ENCODE measurements around the gene KATNAL2.

Gene KATNAL2

DNA sequence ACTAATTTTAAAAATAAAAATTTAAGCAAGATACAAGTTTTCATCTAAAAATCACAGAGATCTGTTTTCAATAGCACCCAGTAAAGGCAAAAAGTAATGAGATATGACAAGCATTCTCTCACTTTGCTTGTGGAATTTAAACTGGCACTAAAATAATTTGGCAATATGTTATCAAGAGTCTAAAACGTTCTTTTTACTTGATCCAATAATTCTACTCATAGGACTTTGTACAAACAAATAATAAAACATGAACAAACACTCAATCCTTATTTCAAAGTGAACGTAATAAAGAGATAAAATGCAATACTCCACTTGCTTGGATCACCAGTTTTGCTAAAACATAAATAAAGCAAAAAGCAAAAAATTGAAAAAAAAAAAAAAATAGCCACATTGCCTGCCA is 30.5 kb upstream of the KATNAL2 start:
- H3K4me3 ChIP-seq (ENCODE audit: low read depth, low read length) = no peak overlapping the region
- H3K9ac ChIP-seq = no peak overlapping the region
- H3K4me1 ChIP-seq = no peaks in the 10 kb centered on the region
- TF ChIP-seq, protein P1, sequence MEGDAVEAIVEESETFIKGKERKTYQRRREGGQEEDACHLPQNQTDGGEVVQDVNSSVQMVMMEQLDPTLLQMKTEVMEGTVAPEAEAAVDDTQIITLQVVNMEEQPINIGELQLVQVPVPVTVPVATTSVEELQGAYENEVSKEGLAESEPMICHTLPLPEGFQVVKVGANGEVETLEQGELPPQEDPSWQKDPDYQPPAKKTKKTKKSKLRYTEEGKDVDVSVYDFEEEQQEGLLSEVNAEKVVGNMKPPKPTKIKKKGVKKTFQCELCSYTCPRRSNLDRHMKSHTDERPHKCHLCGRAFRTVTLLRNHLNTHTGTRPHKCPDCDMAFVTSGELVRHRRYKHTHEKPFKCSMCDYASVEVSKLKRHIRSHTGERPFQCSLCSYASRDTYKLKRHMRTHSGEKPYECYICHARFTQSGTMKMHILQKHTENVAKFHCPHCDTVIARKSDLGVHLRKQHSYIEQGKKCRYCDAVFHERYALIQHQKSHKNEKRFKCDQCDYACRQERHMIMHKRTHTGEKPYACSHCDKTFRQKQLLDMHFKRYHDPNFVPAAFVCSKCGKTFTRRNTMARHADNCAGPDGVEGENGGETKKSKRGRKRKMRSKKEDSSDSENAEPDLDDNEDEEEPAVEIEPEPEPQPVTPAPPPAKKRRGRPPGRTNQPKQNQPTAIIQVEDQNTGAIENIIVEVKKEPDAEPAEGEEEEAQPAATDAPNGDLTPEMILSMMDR (IDR thresholded peaks at IDR 0.05) = no peak
- H3K9me3 ChIP-seq (ENCODE audit: control insufficient read depth, low read length) = no peaks in the 10 kb centered on the region
- peaks cover 24% of the 10 kb centered on the region for H3K79me2 ChIP-seq
- H3K4me2 ChIP-seq (ENCODE audit: low read length) = no peak overlapping the region
- no peak overlapping the region for H3K27ac ChIP-seq
- no peak overlapping the region for H2AFZ ChIP-seq
- peaks cover 4% of the 10 kb centered on the region for H3K36me3 ChIP-seq (ENCODE audit: control insufficient read depth, insufficient read depth, low read length)
- no peaks in the 10 kb centered on the region for H3K27me3 ChIP-seq (ENCODE audit: control insufficient read depth, insufficient read depth, low read length)

DNA sequence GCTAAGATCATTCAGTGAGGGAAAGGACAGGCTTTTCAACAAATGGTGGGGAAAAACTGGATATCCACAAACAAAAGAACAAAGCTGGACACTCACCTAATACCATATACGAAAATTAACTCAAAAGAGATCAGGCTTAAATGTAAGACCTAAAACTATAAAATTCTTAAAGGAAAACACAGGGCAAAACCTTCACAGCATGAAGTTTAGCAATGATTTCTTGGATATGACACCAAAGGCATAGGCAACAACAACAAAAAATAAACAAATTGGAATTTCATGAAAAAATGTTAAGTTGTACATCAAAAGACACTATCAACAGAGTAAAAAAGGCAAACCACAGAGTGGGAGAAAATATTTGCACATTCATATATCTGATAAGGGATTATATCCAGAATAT is 28.4 kb upstream of the KATNAL2 start:
- peaks cover 4% of the 10 kb centered on the region for H3K4me1 ChIP-seq
- H3K36me3 ChIP-seq (ENCODE audit: control insufficient read depth, insufficient read depth, low read length) = peaks cover 4% of the 10 kb centered on the region
- TF ChIP-seq, protein P1 (IDR thresholded peaks at IDR 0.05) = no peak
- no peaks in the 10 kb centered on the region for H3K27me3 ChIP-seq (ENCODE audit: control insufficient read depth, insufficient read depth, low read length)
- peaks cover 27% of the 10 kb centered on the region for H3K79me2 ChIP-seq
- no peaks in the 10 kb centered on the region for H3K9me3 ChIP-seq (ENCODE audit: control insufficient read depth, low read length)
- H2AFZ ChIP-seq = no peak overlapping the region
- H3K9ac ChIP-seq = no peak overlapping the region
- no peak overlapping the region for H3K4me3 ChIP-seq (ENCODE audit: low read depth, low read length)
- H3K4me2 ChIP-seq (ENCODE audit: low read length) = no peak overlapping the region
- H3K27ac ChIP-seq = no peak overlapping the region

GRCh38 chr18:46891742-46892214 is 25.6 kb upstream of the KATNAL2 start:
- no peak overlapping the region for H3K4me3 ChIP-seq (ENCODE audit: low read depth, low read length)
- H3K4me1 ChIP-seq = peaks cover 4% of the 10 kb centered on the region
- H3K36me3 ChIP-seq (ENCODE audit: control insufficient read depth, insufficient read depth, low read length) = peaks cover 4% of the 10 kb centered on the region
- H3K79me2 ChIP-seq = peaks cover 34% of the 10 kb centered on the region
- H2AFZ ChIP-seq = no peak overlapping the region
- TF ChIP-seq, protein P1 (IDR thresholded peaks at IDR 0.05) = no peak
- no peak overlapping the region for H3K9ac ChIP-seq
- H3K4me2 ChIP-seq (ENCODE audit: low read length) = no peak overlapping the region
- H3K27me3 ChIP-seq (ENCODE audit: control insufficient read depth, insufficient read depth, low read length) = no peaks in the 10 kb centered on the region
- no peak overlapping the region for H3K27ac ChIP-seq
- no peaks in the 10 kb centered on the region for H3K9me3 ChIP-seq (ENCODE audit: control insufficient read depth, low read length)

DNA sequence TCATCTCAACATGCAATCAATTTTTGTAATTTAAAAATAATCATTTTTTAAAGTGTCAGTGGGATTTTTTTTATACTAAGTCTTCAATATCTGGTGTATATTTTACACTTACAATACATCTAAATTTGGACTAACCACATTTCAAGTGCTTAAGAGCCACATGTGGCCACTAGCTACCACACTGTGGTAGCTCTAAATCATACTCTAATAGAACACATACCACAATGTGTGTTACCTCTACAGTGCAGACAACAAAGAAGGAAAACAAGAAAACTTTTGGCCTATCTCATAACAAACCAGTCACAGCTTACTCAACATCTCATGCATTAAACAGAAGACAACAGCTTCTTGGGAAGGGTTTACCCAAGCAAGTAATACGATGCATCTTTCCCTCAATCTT is 24.6 kb upstream of the KATNAL2 start:
- peaks cover 35% of the 10 kb centered on the region for H3K79me2 ChIP-seq
- H3K9me3 ChIP-seq (ENCODE audit: control insufficient read depth, low read length) = no peaks in the 10 kb centered on the region
- no peak overlapping the region for H3K9ac ChIP-seq
- H3K27ac ChIP-seq = no peak overlapping the region
- H3K4me1 ChIP-seq = peaks cover 4% of the 10 kb centered on the region
- H3K36me3 ChIP-seq (ENCODE audit: control insufficient read depth, insufficient read depth, low read length) = peaks cover 4% of the 10 kb centered on the region
- no peak overlapping the region for H2AFZ ChIP-seq
- H3K27me3 ChIP-seq (ENCODE audit: control insufficient read depth, insufficient read depth, low read length) = no peaks in the 10 kb centered on the region
- H3K4me3 ChIP-seq (ENCODE audit: low read depth, low read length) = no peak overlapping the region
- TF ChIP-seq, protein P1 (IDR thresholded peaks at IDR 0.05) = no peak
- no peak overlapping the region for H3K4me2 ChIP-seq (ENCODE audit: low read length)

DNA sequence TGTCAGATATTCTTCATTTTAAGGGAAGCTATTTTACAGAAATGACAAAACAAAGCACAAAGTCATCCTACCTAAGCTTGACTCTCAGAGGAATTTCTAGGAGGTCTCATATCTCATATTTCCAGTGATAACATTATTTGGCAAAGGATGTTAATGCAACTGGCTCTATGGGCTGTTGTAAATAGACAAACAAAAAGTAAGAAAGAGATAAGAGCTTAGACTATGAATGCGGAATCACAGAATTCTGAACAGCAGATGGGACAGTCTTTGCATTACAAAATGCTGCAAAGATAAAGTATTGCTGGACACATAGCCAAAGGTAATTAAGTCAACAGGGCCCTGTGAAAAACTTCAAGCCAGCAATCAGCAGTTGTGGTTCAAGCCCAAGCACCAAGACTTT is 24.0 kb upstream of the KATNAL2 start:
- H2AFZ ChIP-seq = no peak overlapping the region
- H3K4me2 ChIP-seq (ENCODE audit: low read length) = no peak overlapping the region
- peaks cover 37% of the 10 kb centered on the region for H3K79me2 ChIP-seq
- TF ChIP-seq, protein P1 (IDR thresholded peaks at IDR 0.05) = no peak
- H3K27ac ChIP-seq = no peak overlapping the region
- H3K27me3 ChIP-seq (ENCODE audit: control insufficient read depth, insufficient read depth, low read length) = no peaks in the 10 kb centered on the region
- peaks cover 4% of the 10 kb centered on the region for H3K4me1 ChIP-seq
- H3K36me3 ChIP-seq (ENCODE audit: control insufficient read depth, insufficient read depth, low read length) = peaks cover 3% of the 10 kb centered on the region
- no peak overlapping the region for H3K9ac ChIP-seq
- no peak overlapping the region for H3K4me3 ChIP-seq (ENCODE audit: low read depth, low read length)
- no peaks in the 10 kb centered on the region for H3K9me3 ChIP-seq (ENCODE audit: control insufficient read depth, low read length)

All from parathyroid adenoma (tissue), 2 donors.